EH (cell line): Measurements from ENCODE around the gene ERVH48-1.
"Not testable (repeated sequence)": the region's sequence is repeated elsewhere in the genome, so short reads cannot be mapped to it uniquely, and the experiment has no call there.

Experiments
- DNase-seq: peaks from one replicate; pipeline ENCODE4 v3.0.0-alpha.2; 2015; ENCODE audit warnings: low read depth

Gene ERVH48-1

DNA sequence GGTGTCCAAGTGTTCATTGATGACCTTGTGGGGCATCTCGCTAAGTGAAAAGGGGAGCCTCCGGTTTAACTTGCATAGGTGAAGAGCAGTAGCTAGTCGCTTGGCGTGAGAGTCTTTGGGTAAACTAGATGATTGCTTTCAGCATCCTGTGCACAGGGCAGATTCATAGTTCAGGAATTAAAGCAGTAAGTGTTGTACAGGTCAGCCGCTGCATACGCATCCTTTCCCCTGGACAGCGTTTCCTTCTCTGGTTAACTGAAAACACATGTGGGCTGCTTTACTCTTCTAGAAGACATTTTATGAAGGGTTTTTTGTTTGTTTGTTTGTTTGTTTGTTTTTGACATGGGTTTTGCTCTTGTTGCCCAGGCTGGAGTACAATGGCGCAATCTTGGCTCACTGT lies 20.2 kb downstream of the ERVH48-1 start:
- peak; percentile 6 for DNase-seq

GRCh38 chr21:42903817-42904216 lies 21.6 kb downstream of the ERVH48-1 start:
- DNase-seq: no peak

DNA sequence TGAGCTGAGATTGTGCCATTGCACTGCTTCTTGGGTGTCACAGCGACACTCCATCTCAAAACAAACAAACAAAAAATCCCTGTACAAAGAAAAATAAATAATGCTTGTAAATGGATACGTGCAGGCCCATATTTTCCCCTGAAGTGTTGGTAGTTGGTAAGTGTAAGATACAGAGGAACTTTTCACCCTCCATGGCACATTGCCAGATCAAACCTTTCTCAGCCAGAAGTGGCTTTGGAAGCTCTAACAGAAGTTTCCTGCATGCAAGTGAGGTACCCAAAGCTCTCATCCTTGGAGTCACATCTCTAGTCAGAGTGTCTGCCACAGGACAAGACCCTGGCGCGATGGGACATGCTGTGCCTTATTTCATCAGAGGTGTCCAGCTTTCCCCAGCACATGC lies 25.0 kb downstream of the ERVH48-1 start:
- DNase-seq: no peak

DNA sequence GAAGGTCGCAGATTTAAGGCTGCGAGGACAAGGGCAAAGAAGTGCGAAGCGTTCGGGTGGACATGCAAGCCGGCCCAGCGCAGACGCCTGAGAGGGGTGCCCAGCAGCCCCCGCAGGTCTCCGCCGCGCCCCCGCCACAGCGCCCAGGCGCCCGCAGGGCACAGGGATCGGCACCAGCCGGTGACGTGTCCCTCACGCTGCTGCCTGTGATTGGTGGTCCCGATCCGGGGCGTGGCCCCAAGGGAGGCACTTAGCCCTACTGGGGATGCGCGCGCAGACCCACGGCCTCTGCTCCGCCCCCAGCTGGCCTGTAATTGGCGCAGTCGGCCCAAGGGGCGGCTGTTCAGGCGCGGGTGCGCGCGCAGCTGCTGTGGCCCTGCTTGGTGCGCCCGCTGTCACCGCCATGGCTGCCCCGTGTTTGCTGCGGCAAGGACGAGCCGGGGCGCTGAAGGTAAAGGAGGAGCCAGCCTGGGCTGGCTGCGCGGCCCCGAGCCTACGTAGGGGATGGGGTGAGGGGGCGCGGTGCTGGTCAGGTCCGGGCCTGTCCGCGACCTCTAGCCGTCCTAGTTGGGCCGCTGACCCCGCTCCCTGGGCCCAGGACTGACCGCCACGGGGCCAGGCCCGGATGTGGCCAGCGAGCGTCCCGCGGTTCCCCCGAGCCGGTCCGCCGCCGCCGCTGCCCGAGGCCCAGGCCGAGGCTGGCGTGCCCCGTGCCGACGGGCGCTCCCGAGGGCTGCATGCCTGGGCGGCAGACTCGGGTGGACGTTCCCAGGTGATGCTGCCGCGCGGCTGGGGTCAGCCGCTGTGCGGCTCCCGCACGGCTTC lies 32.3 kb downstream of the ERVH48-1 start, which contains the start of gene NDUFV3:
TSS of gene NDUFV3 (plus strand) at position 379 of the 825 bp plus-strand sequence. CDS start at position 404, 25 bp downstream.
- peak; percentile 99 for DNase-seq

DNA sequence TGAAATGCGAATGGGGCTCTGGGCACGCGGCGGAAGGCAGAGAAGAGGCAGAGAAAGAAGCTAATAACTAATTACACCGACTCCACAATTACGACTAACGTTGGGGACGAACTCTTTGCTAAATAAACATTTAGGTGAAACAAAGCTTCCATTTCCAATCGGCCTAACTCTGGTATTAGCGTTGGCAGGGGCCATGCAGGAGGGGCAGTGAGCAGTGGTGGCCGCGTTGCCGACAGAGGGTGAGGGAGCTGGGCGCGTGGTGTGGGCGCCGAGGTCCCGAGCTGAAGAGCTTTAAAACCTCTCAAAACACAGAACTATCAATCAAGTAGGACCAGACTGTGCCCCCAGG lies 32.9 kb downstream of the ERVH48-1 start:
- no peak for DNase-seq

- no peak for DNase-seq
These were observed 38.1 kb downstream of the ERVH48-1 start for GRCh38 chr21:42887326-42887725.

- no peak for DNase-seq
These were observed 41.5 kb downstream of the ERVH48-1 start for GRCh38 chr21:42883921-42884320.

- no peak for DNase-seq
These were observed 45.1 kb downstream of the ERVH48-1 start for GRCh38 chr21:42880352-42880751.

DNA sequence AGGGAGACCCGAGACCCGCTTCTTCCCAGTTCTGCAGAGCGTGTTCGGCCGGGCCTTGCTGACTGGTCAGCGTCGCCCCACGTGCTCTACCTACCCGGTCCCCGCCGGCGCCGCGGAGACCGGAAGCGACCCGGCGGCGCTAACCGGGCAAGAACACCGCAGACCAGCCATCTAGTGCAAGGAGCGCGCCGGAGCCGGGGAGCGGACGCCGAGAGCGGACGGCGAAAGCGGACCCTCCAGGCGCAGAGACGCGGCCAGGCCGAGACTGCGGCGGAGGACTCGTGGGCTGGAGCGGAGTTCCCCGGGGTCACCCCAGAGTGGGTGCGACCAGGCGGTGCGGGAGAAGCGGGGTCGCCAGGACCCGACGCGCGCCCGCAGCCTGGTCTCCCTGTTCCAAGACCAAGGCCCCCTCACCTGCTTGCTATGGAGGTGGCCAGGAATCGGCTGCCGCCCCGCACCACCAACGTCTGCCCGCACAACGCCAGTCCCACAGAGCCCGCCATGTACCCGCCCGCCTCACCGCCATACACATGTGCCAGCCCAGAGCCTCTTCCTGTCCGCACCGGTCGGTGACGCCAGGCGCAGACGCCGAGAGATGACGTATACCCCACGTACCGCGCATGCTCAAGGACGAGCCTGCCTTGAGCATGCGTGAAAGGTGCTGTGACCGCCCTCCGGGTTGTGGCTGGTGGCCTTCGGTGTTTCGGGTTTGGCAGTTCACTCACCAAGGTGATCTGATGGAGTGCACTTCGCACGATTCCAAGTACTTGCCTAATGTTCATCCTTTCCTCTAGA lies 46.2 kb downstream of the ERVH48-1 start, which contains the start of gene WDR4:
TSS of gene WDR4 (minus strand) at position 547 of the 795 bp plus-strand sequence. CDS start at position 503, 44 bp downstream.
- DNase-seq: peak; percentile 97

DNA sequence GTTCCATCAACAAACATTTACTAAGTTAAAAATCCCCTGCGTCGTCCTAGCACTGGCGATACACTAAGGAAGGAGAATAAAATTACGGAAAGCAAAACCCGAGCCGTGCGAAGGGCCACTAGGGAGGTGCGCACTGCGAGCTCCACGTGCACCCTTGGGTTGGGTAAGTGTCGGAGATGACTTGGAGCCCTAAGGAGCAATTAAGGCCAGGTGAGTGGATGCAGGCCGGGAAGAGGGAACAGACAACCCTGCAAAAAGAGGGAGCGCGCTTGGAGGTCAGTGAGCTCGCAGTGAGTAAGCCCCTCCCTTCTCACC lies 46.8 kb downstream of the ERVH48-1 start:
- DNase-seq: no peak

DNA sequence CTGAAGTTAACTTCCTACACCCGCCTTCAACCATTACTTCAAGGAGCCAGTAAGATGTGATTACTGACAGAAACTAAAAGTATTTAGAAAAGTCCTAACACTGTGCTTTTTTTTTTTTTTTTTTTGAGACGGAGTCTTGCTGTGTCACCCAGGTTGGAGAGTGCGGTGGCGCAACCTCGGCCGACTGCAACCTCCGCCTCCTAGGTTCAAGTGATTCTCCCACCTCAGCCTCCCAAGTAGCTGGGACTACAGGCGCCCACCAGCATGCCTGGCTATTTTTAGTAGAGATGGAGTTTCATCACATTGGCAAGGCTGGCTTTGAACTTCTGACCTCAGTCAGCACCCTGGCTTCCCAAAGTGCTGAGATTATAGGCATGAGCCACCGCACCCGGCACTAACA lies 49.6 kb downstream of the ERVH48-1 start:
- DNase-seq: not testable (repeated sequence)

GRCh38 chr21:42873096-42873495 lies 52.3 kb downstream of the ERVH48-1 start:
- DNase-seq: no peak

- DNase-seq: no peak
These were observed 57.2 kb downstream of the ERVH48-1 start for GRCh38 chr21:42868196-42868595.
